WTC11 (cell line): Measurements from ENCODE around the gene SLC30A3. TPM values are rescaled to one million over a fixed set of nuclear protein-coding genes. Genes with fewer than 3 reads are reported as not detected.

Source experiments
- ATAC-seq: fragments of 200-7000 bp; cut with Tn5 transposase; 2 replicates; pipeline ENCODE4 v1.10.0; 2021; ENCODE audit warnings: mild to moderate bottlenecking, moderate library complexity
- CTCF ChIA-PET: fragments of 300-600 bp; sonication (Branson Sonifier 250); formaldehyde crosslinking; loops from one replicate; lab custom pipeline; 2021; ENCODE audit warnings: antibody characterized with exemption; lab: Charles Lee
- POLR2A ChIA-PET: fragments of 350-600 bp; sonication (Branson Sonifier 250); formaldehyde crosslinking; loops from one replicate; lab custom pipeline; 2021; ENCODE audit warnings: antibody characterized with exemption; lab: Charles Lee
- DNase-seq: peaks from one replicate; pipeline ENCODE4 v3.0.0; 2021; ENCODE audit warnings: low spot score
- H3K27ac Mint-ChIP-seq: 2 replicates; pipeline ENCODE4 v1.8.0; 2021; ENCODE audit warnings: mixed read lengths
- H3K27me3 Mint-ChIP-seq: 2 replicates; pipeline ENCODE4 v1.8.0; 2021; ENCODE audit warnings: low read depth, mild to moderate bottlenecking, moderate library complexity, mixed read lengths
- H3K36me3 Mint-ChIP-seq: 2 replicates; pipeline ENCODE4 v1.8.0; 2021; ENCODE audit warnings: mixed read lengths
- H3K4me1 Mint-ChIP-seq: 2 replicates; pipeline ENCODE4 v1.8.0; 2022; ENCODE audit warnings: mixed read lengths
- H3K4me3 Mint-ChIP-seq: 2 replicates; pipeline ENCODE4 v1.8.0; 2021; ENCODE audit warnings: mild to moderate bottlenecking, moderate library complexity, mixed read lengths
- H3K9me3 Mint-ChIP-seq: 2 replicates; pipeline ENCODE4 v1.8.0; 2021; ENCODE audit warnings: mixed read lengths
- ATF3 ChIP-seq: sonication (generic); formaldehyde crosslinking; conservative IDR thresholded peaks from 2 replicates; pipeline ENCODE4 v1.8.1; 2022; ENCODE audit warnings: mild to moderate bottlenecking, missing genetic modification reagents
- ATF6 ChIP-seq: sonication (generic); formaldehyde crosslinking; IDR thresholded peaks from 2 replicates; pipeline ENCODE4 v1.8.1; 2023; ENCODE audit warnings: mild to moderate bottlenecking, missing genetic modification reagents
- EMX1 ChIP-seq: fragments of 250-450 bp; sonication (Bioruptor Pico); IDR thresholded peaks from 2 replicates; pipeline ENCODE4 v1.8.0; 2021; ENCODE audit warnings: mild to moderate bottlenecking
- ESRRA ChIP-seq: sonication (generic); formaldehyde crosslinking; IDR thresholded peaks from 2 replicates; pipeline ENCODE4 v1.8.1; 2022; ENCODE audit warnings: mild to moderate bottlenecking, missing genetic modification reagents, borderline replicate concordance
- FOXJ3 ChIP-seq: sonication (generic); formaldehyde crosslinking; IDR thresholded peaks from 2 replicates; pipeline ENCODE4 v1.9.0; 2021; ENCODE audit warnings: missing genetic modification reagents, mild to moderate bottlenecking, borderline replicate concordance
- IRF2 ChIP-seq: sonication (generic); formaldehyde crosslinking; IDR thresholded peaks from 2 replicates; pipeline ENCODE4 v1.8.0; 2022; ENCODE audit warnings: low read depth, missing genetic modification reagents, borderline replicate concordance
- KAT7 ChIP-seq: sonication (generic); formaldehyde crosslinking; IDR thresholded peaks from 2 replicates; pipeline ENCODE4 v1.8.1; 2023; ENCODE audit warnings: missing genetic modification reagents, mild to moderate bottlenecking, borderline replicate concordance
- NFATC4 ChIP-seq: fragments of 250-450 bp; sonication (Bioruptor Pico); IDR thresholded peaks from 2 replicates; pipeline ENCODE4 v1.9.0; 2021; ENCODE audit warnings: mild to moderate bottlenecking
- NFE2L1 ChIP-seq: sonication (generic); formaldehyde crosslinking; IDR thresholded peaks from 2 replicates; pipeline ENCODE4 v1.8.1; 2023; ENCODE audit warnings: missing genetic modification reagents
- SOX15 ChIP-seq: fragments of 250-450 bp; sonication (Bioruptor Pico); IDR thresholded peaks from 2 replicates; pipeline ENCODE4 v1.9.0; 2021; ENCODE audit warnings: mild to moderate bottlenecking
- TCF7 ChIP-seq: sonication (generic); formaldehyde crosslinking; IDR thresholded peaks from 2 replicates; pipeline ENCODE4 v1.8.0; 2022; ENCODE audit warnings: mild to moderate bottlenecking, low read depth, missing genetic modification reagents, moderate library complexity
- USF2 ChIP-seq: sonication (generic); formaldehyde crosslinking; IDR thresholded peaks from 2 replicates; pipeline ENCODE4 v1.8.1; 2023; ENCODE audit warnings: mild to moderate bottlenecking, missing genetic modification reagents, moderate library complexity
- ZNF396 ChIP-seq: fragments of 250-450 bp; sonication (Bioruptor Pico); IDR thresholded peaks from 2 replicates; pipeline ENCODE4 v1.8.0; 2021; ENCODE audit warnings: mild to moderate bottlenecking, moderate library complexity, borderline replicate concordance
- ZNF423 ChIP-seq: fragments of 250-450 bp; sonication (Bioruptor Pico); IDR thresholded peaks from 2 replicates; pipeline ENCODE4 v2.1.2; 2022; ENCODE audit warnings: mild to moderate bottlenecking, moderate library complexity
- ZNF671 ChIP-seq: fragments of 250-450 bp; sonication (Bioruptor Pico); IDR thresholded peaks from 2 replicates; pipeline ENCODE4 v1.8.0; 2021; ENCODE audit warnings: mild to moderate bottlenecking
- total RNA-seq: library from RNA; stranded (reverse); gene quantifications from 3 replicates; pipeline ENCODE4 v1.2.3, GENCODE V29; 2021
- TF ChIP-seq, protein P1 (sequence below): sonication (generic); formaldehyde crosslinking; IDR thresholded peaks from 2 replicates; pipeline ENCODE4 v1.8.0; 2023; ENCODE audit warnings: mild to moderate bottlenecking, missing genetic modification reagents
- TF ChIP-seq, protein P2 (sequence below): sonication (generic); formaldehyde crosslinking; IDR thresholded peaks from 2 replicates; pipeline ENCODE4 v1.8.1; 2023; ENCODE audit warnings: mild to moderate bottlenecking, missing genetic modification reagents, moderate library complexity
- TF ChIP-seq, protein P3 (sequence below): sonication (generic); formaldehyde crosslinking; IDR thresholded peaks from 2 replicates; pipeline ENCODE4 v1.8.0; 2022; ENCODE audit warnings: mild to moderate bottlenecking, missing genetic modification reagents
- TF ChIP-seq, protein P4 (sequence below): sonication (generic); formaldehyde crosslinking; IDR thresholded peaks from 2 replicates; pipeline ENCODE4 v1.8.0; 2022; ENCODE audit warnings: mild to moderate bottlenecking, missing genetic modification reagents
- TF ChIP-seq, protein P5 (sequence below): fragments of 250-450 bp; sonication (Bioruptor Pico); IDR thresholded peaks from 2 replicates; pipeline ENCODE4 v1.9.0; 2021; ENCODE audit warnings: mild to moderate bottlenecking
- TF ChIP-seq, protein P6 (sequence below): fragments of 250-450 bp; sonication (Bioruptor Pico); IDR thresholded peaks from 2 replicates; pipeline ENCODE4 v1.9.0; 2021; ENCODE audit warnings: mild to moderate bottlenecking

The SLC30A3 gene
- total RNA-seq, 1 experiment from 2014 or later, result 8.9 TPM

DNA sequence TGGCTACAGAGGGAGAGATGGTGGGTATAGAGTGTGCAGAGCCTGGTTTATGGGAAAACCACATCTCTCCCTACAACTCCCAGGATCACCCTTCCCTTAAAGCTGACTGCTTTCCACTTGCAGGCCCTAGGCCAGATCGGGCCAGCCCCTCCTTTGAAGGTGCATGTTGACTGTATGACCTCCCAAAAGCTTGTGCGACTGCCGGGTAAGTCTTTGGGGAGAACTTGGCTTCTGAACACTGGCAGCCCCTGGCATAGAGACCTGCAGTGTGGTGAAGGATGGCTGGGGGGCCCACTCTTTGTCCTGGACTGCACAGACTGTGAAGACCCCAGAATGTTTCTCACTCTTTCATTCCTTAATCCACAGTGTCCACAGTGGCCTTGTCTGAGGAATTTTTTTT, 26.2 kb downstream of the SLC30A3 start:
- POLR2A ChIA-PET, result interaction anchor here (0.6 to 0.9 kb wide), 2 partner anchors 9 to 166 kb away, joined by 3 read pairs; no protein-coding TSS in a partner anchor
- Mint-ChIP-seq H3K27me3 (no peaks in the 10 kb centered on the region), H3K27ac (no peak overlapping the region)

DNA sequence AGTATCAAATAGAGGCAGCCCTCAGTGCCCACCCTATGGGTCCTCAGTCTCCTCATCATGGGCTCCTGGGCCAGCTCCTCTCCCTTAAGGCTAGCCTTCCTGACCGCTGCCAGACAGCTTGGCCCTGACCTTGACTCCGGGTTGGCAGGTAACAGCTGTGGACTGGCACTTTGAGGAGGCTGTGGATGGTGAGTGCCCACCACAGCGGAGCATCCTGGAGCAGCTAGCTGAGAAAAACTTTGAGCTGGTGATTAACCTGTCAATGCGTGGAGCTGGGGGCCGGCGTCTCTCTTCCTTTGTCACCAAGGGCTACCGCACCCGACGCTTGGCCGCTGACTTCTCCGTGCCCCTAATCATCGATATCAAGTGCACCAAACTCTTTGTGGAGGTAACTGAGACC, 26.7 kb downstream of the SLC30A3 start:
- no peaks in the 10 kb centered on the region for H3K27me3 Mint-ChIP-seq
- H3K36me3 Mint-ChIP-seq, result peaks cover 96% of the 10 kb centered on the region
- no peak for ATAC-seq
- H3K27ac Mint-ChIP-seq, result no peak overlapping the region
- no peaks in the 10 kb centered on the region for H3K9me3 Mint-ChIP-seq
- no peak overlapping the region for H3K4me3 Mint-ChIP-seq
- no peak for DNase-seq
- no peaks in the 10 kb centered on the region for H3K4me1 Mint-ChIP-seq
- TF ChIP-seq EMX1 (CRISPR knock-in tag), result no peak
- no peak for TF ChIP-seq ESRRA (CRISPR knock-in tag)
- TF ChIP-seq ZNF671 (CRISPR knock-in tag), result no peak
- no peak for TF ChIP-seq FOXJ3 (CRISPR knock-in tag)
- TF ChIP-seq NFATC4 (CRISPR knock-in tag), result no peak
- no peak for TF ChIP-seq ATF3 (CRISPR knock-in tag)
- TF ChIP-seq, protein P1, sequence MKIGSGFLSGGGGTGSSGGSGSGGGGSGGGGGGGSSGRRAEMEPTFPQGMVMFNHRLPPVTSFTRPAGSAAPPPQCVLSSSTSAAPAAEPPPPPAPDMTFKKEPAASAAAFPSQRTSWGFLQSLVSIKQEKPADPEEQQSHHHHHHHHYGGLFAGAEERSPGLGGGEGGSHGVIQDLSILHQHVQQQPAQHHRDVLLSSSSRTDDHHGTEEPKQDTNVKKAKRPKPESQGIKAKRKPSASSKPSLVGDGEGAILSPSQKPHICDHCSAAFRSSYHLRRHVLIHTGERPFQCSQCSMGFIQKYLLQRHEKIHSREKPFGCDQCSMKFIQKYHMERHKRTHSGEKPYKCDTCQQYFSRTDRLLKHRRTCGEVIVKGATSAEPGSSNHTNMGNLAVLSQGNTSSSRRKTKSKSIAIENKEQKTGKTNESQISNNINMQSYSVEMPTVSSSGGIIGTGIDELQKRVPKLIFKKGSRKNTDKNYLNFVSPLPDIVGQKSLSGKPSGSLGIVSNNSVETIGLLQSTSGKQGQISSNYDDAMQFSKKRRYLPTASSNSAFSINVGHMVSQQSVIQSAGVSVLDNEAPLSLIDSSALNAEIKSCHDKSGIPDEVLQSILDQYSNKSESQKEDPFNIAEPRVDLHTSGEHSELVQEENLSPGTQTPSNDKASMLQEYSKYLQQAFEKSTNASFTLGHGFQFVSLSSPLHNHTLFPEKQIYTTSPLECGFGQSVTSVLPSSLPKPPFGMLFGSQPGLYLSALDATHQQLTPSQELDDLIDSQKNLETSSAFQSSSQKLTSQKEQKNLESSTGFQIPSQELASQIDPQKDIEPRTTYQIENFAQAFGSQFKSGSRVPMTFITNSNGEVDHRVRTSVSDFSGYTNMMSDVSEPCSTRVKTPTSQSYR (CRISPR knock-in tag), result no peak
- no peak for TF ChIP-seq TCF7 (CRISPR knock-in tag)
- TF ChIP-seq, protein P2, sequence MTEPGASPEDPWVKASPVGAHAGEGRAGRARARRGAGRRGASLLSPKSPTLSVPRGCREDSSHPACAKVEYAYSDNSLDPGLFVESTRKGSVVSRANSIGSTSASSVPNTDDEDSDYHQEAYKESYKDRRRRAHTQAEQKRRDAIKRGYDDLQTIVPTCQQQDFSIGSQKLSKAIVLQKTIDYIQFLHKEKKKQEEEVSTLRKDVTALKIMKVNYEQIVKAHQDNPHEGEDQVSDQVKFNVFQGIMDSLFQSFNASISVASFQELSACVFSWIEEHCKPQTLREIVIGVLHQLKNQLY (CRISPR knock-in tag), result no peak
- no peak for TF ChIP-seq IRF2 (CRISPR knock-in tag)
- no peak for TF ChIP-seq NFE2L1 (CRISPR knock-in tag)
- TF ChIP-seq, protein P3, sequence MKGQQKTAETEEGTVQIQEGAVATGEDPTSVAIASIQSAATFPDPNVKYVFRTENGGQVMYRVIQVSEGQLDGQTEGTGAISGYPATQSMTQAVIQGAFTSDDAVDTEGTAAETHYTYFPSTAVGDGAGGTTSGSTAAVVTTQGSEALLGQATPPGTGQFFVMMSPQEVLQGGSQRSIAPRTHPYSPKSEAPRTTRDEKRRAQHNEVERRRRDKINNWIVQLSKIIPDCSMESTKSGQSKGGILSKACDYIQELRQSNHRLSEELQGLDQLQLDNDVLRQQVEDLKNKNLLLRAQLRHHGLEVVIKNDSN (CRISPR knock-in tag), result no peak
- CTCF ChIA-PET, result interaction anchor here (0.9 to 1.5 kb wide), 3 partner anchors 43 to 67 kb away, joined by 3 to 5 read pairs (median 3); no protein-coding TSS in a partner anchor
- POLR2A ChIA-PET, result interaction anchor here (0.6 to 0.9 kb wide), 2 partner anchors 10 to 165 kb away, joined by 3 read pairs; no protein-coding TSS in a partner anchor

More for the DNA sequence above, 26.2 kb downstream of the SLC30A3 start:
- DNase-seq (no peak), ATAC-seq (no peak)
- Mint-ChIP-seq H3K4me3 (no peak overlapping the region), H3K4me1 (no peaks in the 10 kb centered on the region), H3K9me3 (no peaks in the 10 kb centered on the region), H3K36me3 (peaks cover 96% of the 10 kb centered on the region)
- CTCF ChIA-PET, result interaction anchor here (0.9 to 1.5 kb wide), 2 partner anchors 43 to 55 kb away, joined by 3 to 5 read pairs; no protein-coding TSS in a partner anchor
- TF ChIP-seq ZNF423 (CRISPR knock-in tag), result no peak
- TF ChIP-seq ATF6 (CRISPR knock-in tag), result no peak
- no peak for TF ChIP-seq ZNF396 (CRISPR knock-in tag)
- TF ChIP-seq, protein P4, sequence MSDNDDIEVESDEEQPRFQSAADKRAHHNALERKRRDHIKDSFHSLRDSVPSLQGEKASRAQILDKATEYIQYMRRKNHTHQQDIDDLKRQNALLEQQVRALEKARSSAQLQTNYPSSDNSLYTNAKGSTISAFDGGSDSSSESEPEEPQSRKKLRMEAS (CRISPR knock-in tag), result no peak

- DNase-seq (no peak), ATAC-seq (no peak)
- POLR2A ChIA-PET, result no interaction called here
- Mint-ChIP-seq H3K4me1 (no peaks in the 10 kb centered on the region), H3K9me3 (no peaks in the 10 kb centered on the region), H3K4me3 (no peak overlapping the region), H3K36me3 (peaks cover 86% of the 10 kb centered on the region), H3K27me3 (no peaks in the 10 kb centered on the region), H3K27ac (no peak overlapping the region)
- CTCF ChIA-PET, result no interaction called here
- no peak for TF ChIP-seq KAT7
- no peak for TF ChIP-seq SOX15 (CRISPR knock-in tag)
- TF ChIP-seq USF2 (CRISPR knock-in tag), result no peak
- no peak for TF ChIP-seq EMX1 (CRISPR knock-in tag)
- TF ChIP-seq, protein P5, sequence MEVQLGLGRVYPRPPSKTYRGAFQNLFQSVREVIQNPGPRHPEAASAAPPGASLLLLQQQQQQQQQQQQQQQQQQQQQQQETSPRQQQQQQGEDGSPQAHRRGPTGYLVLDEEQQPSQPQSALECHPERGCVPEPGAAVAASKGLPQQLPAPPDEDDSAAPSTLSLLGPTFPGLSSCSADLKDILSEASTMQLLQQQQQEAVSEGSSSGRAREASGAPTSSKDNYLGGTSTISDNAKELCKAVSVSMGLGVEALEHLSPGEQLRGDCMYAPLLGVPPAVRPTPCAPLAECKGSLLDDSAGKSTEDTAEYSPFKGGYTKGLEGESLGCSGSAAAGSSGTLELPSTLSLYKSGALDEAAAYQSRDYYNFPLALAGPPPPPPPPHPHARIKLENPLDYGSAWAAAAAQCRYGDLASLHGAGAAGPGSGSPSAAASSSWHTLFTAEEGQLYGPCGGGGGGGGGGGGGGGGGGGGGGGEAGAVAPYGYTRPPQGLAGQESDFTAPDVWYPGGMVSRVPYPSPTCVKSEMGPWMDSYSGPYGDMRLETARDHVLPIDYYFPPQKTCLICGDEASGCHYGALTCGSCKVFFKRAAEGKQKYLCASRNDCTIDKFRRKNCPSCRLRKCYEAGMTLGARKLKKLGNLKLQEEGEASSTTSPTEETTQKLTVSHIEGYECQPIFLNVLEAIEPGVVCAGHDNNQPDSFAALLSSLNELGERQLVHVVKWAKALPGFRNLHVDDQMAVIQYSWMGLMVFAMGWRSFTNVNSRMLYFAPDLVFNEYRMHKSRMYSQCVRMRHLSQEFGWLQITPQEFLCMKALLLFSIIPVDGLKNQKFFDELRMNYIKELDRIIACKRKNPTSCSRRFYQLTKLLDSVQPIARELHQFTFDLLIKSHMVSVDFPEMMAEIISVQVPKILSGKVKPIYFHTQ (CRISPR knock-in tag), result no peak
- TF ChIP-seq NFATC4 (CRISPR knock-in tag), result no peak
- TF ChIP-seq, protein P6, sequence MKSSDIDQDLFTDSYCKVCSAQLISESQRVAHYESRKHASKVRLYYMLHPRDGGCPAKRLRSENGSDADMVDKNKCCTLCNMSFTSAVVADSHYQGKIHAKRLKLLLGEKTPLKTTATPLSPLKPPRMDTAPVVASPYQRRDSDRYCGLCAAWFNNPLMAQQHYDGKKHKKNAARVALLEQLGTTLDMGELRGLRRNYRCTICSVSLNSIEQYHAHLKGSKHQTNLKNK (CRISPR knock-in tag), result no peak
Measured at GRCh38 chr2:27233341-27233740, 29.5 kb downstream of the SLC30A3 start.
